Ascending aorta (tissue), 2 donors: ENCODE measurements around the gene RNF113B. TPM values are rescaled to one million over a fixed set of nuclear protein-coding genes. Genes with fewer than 3 reads are reported as not detected.

Experiments used
- DNase-seq, 2 donors: peaks; one replicate each; pipeline ENCODE4 v3.0.0-alpha.2; 2019; ENCODE audit warnings: low spot score in 2 of 2
- H3K27ac ChIP-seq, 2 donors: fragments of 200-600 bp; sonication (generic); one replicate each; pipeline ENCODE4 v1.5.1; 2016 to 2017; ENCODE audit warnings: mild to moderate bottlenecking in 1 of 2
- H3K27me3 ChIP-seq: fragments of 200-600 bp; sonication (generic); one replicate; pipeline ENCODE4 v1.5.1; 2017
- H3K36me3 ChIP-seq, 2 donors: fragments of 200-600 bp; sonication (generic); one replicate each; pipeline ENCODE4 v1.5.1; 2016
- H3K4me1 ChIP-seq, 2 donors: fragments of 200-600 bp; sonication (generic); one replicate each; pipeline ENCODE4 v1.5.1; 2016 to 2017; ENCODE audit warnings: mild to moderate bottlenecking in 1 of 2
- H3K4me3 ChIP-seq, 2 donors: fragments of 200-600 bp; sonication (generic); one replicate each; pipeline ENCODE4 v1.5.1; 2016 to 2017; ENCODE audit warnings: mild to moderate bottlenecking in 1 of 2
- H3K9me3 ChIP-seq, 2 donors: fragments of 200-600 bp; sonication (generic); one replicate each; pipeline ENCODE4 v1.5.1; 2016
- CTCF ChIP-seq, 3 experiments: fragments of 200-600 bp in 2 of 3; fragments of 450-650 bp in 1 of 3; sonication (generic) in 2 of 3; IDR thresholded peaks; one replicate each; pipeline ENCODE4 v1.5.1; 2016 to 2019; ENCODE audit warnings: antibody characterized with exemption in 3 of 3, mild to moderate bottlenecking in 1 of 3, moderate library complexity in 1 of 3
- intact Hi-C: fragments of 100-400 bp; cut with DNase I; formaldehyde crosslinking; loops from one replicate; pipeline ENCODE4 v1.15.1; 2023
- total RNA-seq: library from RNA; depleted of rRNA; stranded (reverse); fragments of >200 nt; gene quantifications from one replicate; pipeline ENCODE4 v1.1.0, GENCODE V29; 2016

RNF113B gene
- total RNA-seq, 1 donor from 2014 or later = not detected

GRCh38 chr13:98143157-98143553 lies 33.9 kb downstream of the RNF113B start:
- DNase-seq = no peak
- no peaks in the 10 kb centered on the region for H3K27me3 ChIP-seq
- TF ChIP-seq CTCF (IDR thresholded peaks at IDR 0.05) = no peak
- H3K9me3 ChIP-seq = no peaks in the 10 kb centered on the region
- H3K36me3 ChIP-seq = no peaks in the 10 kb centered on the region
- intact Hi-C loops = loop anchor here (10.0 kb wide), 2 partner anchors 168 to 532 kb away; no protein-coding TSS in a partner anchor
- peaks cover 4 to 10% of the 10 kb centered on the region in 2 donors for H3K4me1 ChIP-seq
- peak overlapping the region in 1 of 2 donors; percentile 39 for H3K27ac ChIP-seq
- H3K4me3 ChIP-seq = peak overlapping the region; percentile 73 to 85

- H3K27me3 ChIP-seq = no peaks in the 10 kb centered on the region
- H3K4me1 ChIP-seq = peaks cover 4 to 10% of the 10 kb centered on the region in 2 donors
- no peaks in the 10 kb centered on the region for H3K36me3 ChIP-seq
- H3K9me3 ChIP-seq = no peaks in the 10 kb centered on the region
- peak in 1 of 2 donors; percentile 79 for DNase-seq
- peak in 1 of 3 experiments; percentile 57 for TF ChIP-seq CTCF (IDR thresholded peaks at IDR 0.05)
- peak within 1 kb of the TSS in 1 of 2 donors; percentile 39 for H3K27ac ChIP-seq
- intact Hi-C loops = loop anchor here (10.0 kb wide), 2 partner anchors 168 to 532 kb away; no protein-coding TSS in a partner anchor
- peak within 1 kb of the TSS; percentile 73 to 85 for H3K4me3 ChIP-seq
Measured at GRCh38 chr13:98142380-98143156, 34.5 kb downstream of the RNF113B start, which contains the start of gene FARP1. Gene FARP1 (plus strand): TSS chr13:98143094. CDS start chr13:98213243, 70,149 bp downstream.

- no peak overlapping the region for H3K27ac ChIP-seq
- peaks cover 4 to 10% of the 10 kb centered on the region in 2 donors for H3K4me1 ChIP-seq
- peak overlapping the region; percentile 73 to 85 for H3K4me3 ChIP-seq
- H3K27me3 ChIP-seq = no peaks in the 10 kb centered on the region
- TF ChIP-seq CTCF (IDR thresholded peaks at IDR 0.05) = no peak
- H3K36me3 ChIP-seq = no peaks in the 10 kb centered on the region
- no peak for DNase-seq
- intact Hi-C loops = loop anchor here (10.0 kb wide), 2 partner anchors 167 to 533 kb away; no protein-coding TSS in a partner anchor
- no peaks in the 10 kb centered on the region for H3K9me3 ChIP-seq
Measured at GRCh38 chr13:98141509-98142379, 35.3 kb downstream of the RNF113B start.

GRCh38 chr13:98141091-98141490 lies 36.0 kb downstream of the RNF113B start:
- Histone ChIP-seq H3K27ac (no peak overlapping the region), H3K9me3 (no peaks in the 10 kb centered on the region), H3K36me3 (no peaks in the 10 kb centered on the region), H3K4me1 (peaks cover 4 to 10% of the 10 kb centered on the region in 2 donors), H3K27me3 (no peaks in the 10 kb centered on the region), H3K4me3 (no peak overlapping the region)
- intact Hi-C loops = loop anchor here (10.0 kb wide), 2 partner anchors 166 to 534 kb away; no protein-coding TSS in a partner anchor
- DNase-seq = no peak
- no peak for TF ChIP-seq CTCF (IDR thresholded peaks at IDR 0.05)

- H3K4me3 ChIP-seq = no peak overlapping the region
- DNase-seq = no peak
- no peaks in the 10 kb centered on the region for H3K27me3 ChIP-seq
- intact Hi-C loops = no loop called here
- no peaks in the 10 kb centered on the region for H3K9me3 ChIP-seq
- no peak for TF ChIP-seq CTCF (IDR thresholded peaks at IDR 0.05)
- H3K27ac ChIP-seq = no peak overlapping the region
- no peaks in the 10 kb centered on the region for H3K36me3 ChIP-seq
- H3K4me1 ChIP-seq = no peaks in the 10 kb centered on the region
Measured at GRCh38 chr13:98134901-98135300, 42.2 kb downstream of the RNF113B start.
